GM23338 (cell line): ENCODE data around the gene PKNOX2.

ENCODE experiments used
- EZH2 ChIP-seq: fragments of 200-600 bp; sonication (generic); IDR thresholded peaks from one replicate; pipeline ENCODE4 v1.8.0; 2017; ENCODE audit warnings: antibody characterized with exemption, mild to moderate bottlenecking, low read depth; ENCODE audit not compliant: unreplicated experiment
- POLR2AphosphoS5 ChIP-seq: IDR thresholded peaks from 2 replicates; pipeline ENCODE4 v1.6.1; 2016; ENCODE audit warnings: antibody characterized with exemption, low read depth
- TF ChIP-seq, protein P1 (sequence below): fragments of 250-450 bp; sonication (Bioruptor Pico); IDR thresholded peaks from 2 replicates; pipeline ENCODE4 v1.5.0; 2020; ENCODE audit warnings: mild to moderate bottlenecking, moderate library complexity
- TF ChIP-seq, protein P2 (sequence below), 2 experiments: fragments of 200-600 bp in 1 of 2; sonication (generic) in 1 of 2; conservative IDR thresholded peaks; 2 replicates each; pipeline versions ENCODE4 v1.5.1 to v1.6.1; 2016 to 2017; ENCODE audit warnings: antibody characterized with exemption in 2 of 2, low read depth in 2 of 2, mild to moderate bottlenecking in 2 of 2, moderate library complexity in 1 of 2
- TF ChIP-seq, protein P3 (sequence below): IDR thresholded peaks from one replicate; pipeline ENCODE4 v1.6.1; 2018; ENCODE audit warnings: antibody characterized with exemption; ENCODE audit not compliant: unreplicated experiment

DNA sequence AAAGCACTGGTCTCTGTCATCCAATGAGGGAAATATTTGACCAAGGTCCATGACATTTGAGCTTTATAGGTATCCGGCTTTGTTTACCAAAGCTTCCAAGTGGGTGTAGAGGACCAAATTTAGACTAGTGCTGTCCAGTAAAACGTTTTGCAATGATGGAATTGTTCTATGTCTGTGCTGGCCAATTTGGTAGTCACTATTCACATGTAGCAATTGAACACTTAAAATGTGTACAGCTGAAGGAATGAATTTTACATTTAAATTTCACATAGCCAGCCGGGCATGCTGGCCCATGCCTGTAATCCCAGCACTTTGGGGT is 118.0 kb downstream of the PKNOX2 start:
- TF ChIP-seq, protein P1, sequence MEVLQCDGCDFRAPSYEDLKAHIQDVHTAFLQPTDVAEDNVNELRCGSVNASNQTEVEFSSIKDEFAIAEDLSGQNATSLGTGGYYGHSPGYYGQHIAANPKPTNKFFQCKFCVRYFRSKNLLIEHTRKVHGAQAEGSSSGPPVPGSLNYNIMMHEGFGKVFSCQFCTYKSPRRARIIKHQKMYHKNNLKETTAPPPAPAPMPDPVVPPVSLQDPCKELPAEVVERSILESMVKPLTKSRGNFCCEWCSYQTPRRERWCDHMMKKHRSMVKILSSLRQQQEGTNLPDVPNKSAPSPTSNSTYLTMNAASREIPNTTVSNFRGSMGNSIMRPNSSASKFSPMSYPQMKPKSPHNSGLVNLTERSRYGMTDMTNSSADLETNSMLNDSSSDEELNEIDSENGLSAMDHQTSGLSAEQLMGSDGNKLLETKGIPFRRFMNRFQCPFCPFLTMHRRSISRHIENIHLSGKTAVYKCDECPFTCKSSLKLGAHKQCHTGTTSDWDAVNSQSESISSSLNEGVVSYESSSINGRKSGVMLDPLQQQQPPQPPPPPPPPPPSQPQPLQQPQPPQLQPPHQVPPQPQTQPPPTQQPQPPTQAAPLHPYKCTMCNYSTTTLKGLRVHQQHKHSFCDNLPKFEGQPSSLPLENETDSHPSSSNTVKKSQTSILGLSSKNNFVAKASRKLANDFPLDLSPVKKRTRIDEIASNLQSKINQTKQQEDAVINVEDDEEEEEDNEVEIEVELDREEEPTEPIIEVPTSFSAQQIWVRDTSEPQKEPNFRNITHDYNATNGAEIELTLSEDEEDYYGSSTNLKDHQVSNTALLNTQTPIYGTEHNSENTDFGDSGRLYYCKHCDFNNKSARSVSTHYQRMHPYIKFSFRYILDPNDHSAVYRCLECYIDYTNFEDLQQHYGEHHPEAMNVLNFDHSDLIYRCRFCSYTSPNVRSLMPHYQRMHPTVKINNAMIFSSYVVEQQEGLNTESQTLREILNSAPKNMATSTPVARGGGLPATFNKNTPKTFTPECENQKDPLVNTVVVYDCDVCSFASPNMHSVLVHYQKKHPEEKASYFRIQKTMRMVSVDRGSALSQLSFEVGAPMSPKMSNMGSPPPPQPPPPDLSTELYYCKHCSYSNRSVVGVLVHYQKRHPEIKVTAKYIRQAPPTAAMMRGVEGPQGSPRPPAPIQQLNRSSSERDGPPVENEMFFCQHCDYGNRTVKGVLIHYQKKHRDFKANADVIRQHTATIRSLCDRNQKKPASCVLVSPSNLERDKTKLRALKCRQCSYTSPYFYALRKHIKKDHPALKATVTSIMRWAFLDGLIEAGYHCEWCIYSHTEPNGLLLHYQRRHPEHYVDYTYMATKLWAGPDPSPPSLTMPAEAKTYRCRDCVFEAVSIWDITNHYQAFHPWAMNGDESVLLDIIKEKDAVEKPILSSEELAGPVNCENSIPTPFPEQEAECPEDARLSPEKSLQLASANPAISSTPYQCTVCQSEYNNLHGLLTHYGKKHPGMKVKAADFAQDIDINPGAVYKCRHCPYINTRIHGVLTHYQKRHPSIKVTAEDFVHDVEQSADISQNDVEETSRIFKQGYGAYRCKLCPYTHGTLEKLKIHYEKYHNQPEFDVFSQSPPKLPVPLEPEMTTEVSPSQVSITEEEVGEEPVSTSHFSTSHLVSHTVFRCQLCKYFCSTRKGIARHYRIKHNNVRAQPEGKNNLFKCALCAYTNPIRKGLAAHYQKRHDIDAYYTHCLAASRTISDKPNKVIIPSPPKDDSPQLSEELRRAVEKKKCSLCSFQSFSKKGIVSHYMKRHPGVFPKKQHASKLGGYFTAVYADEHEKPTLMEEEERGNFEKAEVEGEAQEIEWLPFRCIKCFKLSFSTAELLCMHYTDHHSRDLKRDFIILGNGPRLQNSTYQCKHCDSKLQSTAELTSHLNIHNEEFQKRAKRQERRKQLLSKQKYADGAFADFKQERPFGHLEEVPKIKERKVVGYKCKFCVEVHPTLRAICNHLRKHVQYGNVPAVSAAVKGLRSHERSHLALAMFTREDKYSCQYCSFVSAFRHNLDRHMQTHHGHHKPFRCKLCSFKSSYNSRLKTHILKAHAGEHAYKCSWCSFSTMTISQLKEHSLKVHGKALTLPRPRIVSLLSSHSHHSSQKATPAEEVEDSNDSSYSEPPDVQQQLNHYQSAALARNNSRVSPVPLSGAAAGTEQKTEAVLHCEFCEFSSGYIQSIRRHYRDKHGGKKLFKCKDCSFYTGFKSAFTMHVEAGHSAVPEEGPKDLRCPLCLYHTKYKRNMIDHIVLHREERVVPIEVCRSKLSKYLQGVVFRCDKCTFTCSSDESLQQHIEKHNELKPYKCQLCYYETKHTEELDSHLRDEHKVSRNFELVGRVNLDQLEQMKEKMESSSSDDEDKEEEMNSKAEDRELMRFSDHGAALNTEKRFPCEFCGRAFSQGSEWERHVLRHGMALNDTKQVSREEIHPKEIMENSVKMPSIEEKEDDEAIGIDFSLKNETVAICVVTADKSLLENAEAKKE (CRISPR knock-in tag) = no peak
- TF ChIP-seq, protein P2, sequence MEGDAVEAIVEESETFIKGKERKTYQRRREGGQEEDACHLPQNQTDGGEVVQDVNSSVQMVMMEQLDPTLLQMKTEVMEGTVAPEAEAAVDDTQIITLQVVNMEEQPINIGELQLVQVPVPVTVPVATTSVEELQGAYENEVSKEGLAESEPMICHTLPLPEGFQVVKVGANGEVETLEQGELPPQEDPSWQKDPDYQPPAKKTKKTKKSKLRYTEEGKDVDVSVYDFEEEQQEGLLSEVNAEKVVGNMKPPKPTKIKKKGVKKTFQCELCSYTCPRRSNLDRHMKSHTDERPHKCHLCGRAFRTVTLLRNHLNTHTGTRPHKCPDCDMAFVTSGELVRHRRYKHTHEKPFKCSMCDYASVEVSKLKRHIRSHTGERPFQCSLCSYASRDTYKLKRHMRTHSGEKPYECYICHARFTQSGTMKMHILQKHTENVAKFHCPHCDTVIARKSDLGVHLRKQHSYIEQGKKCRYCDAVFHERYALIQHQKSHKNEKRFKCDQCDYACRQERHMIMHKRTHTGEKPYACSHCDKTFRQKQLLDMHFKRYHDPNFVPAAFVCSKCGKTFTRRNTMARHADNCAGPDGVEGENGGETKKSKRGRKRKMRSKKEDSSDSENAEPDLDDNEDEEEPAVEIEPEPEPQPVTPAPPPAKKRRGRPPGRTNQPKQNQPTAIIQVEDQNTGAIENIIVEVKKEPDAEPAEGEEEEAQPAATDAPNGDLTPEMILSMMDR (conservative IDR thresholded peaks at IDR 0.05; ENCODE audit: low read depth in 2 of 2) = no peak
- TF ChIP-seq, protein P3, sequence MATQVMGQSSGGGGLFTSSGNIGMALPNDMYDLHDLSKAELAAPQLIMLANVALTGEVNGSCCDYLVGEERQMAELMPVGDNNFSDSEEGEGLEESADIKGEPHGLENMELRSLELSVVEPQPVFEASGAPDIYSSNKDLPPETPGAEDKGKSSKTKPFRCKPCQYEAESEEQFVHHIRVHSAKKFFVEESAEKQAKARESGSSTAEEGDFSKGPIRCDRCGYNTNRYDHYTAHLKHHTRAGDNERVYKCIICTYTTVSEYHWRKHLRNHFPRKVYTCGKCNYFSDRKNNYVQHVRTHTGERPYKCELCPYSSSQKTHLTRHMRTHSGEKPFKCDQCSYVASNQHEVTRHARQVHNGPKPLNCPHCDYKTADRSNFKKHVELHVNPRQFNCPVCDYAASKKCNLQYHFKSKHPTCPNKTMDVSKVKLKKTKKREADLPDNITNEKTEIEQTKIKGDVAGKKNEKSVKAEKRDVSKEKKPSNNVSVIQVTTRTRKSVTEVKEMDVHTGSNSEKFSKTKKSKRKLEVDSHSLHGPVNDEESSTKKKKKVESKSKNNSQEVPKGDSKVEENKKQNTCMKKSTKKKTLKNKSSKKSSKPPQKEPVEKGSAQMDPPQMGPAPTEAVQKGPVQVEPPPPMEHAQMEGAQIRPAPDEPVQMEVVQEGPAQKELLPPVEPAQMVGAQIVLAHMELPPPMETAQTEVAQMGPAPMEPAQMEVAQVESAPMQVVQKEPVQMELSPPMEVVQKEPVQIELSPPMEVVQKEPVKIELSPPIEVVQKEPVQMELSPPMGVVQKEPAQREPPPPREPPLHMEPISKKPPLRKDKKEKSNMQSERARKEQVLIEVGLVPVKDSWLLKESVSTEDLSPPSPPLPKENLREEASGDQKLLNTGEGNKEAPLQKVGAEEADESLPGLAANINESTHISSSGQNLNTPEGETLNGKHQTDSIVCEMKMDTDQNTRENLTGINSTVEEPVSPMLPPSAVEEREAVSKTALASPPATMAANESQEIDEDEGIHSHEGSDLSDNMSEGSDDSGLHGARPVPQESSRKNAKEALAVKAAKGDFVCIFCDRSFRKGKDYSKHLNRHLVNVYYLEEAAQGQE = no peak
- TF ChIP-seq POLR2AphosphoS5 (no peak), EZH2 (no peak)
